Panc1 (cell line): ENCODE results near the gene RABL2A. TPM values are rescaled to one million over a fixed set of nuclear protein-coding genes. Genes with fewer than 3 reads are reported as not detected.
"Not testable (repeated sequence)": the region's sequence is repeated elsewhere in the genome, so short reads cannot be mapped to it uniquely, and the experiment has no call there.

Experiments
- ATAC-seq: fragments of 200-7000 bp; cut with Tn5 transposase; 2 replicates; pipeline ENCODE4 v1.9.1; 2020; ENCODE audit warnings: mild to moderate bottlenecking, moderate library complexity
- BruUV-seq: library from RNA; stranded (reverse); fragments of 400-500 nt; replicated peaks from 2 replicates; lab custom pipeline; 2021; lab: Mats Ljungman, UMichigan
- CTCF ChIA-PET: fragments of 300-600 bp; sonication (Branson Sonifier 250); formaldehyde crosslinking; loops from one replicate; lab custom pipeline; 2022; ENCODE audit warnings: antibody characterized with exemption; lab: Charles Lee
- POLR2A ChIA-PET: fragments of 300-600 bp; sonication (Branson Sonifier 250); formaldehyde crosslinking; loops from one replicate; lab custom pipeline; 2022; ENCODE audit warnings: antibody characterized with exemption; lab: Charles Lee
- DNase-seq: peaks from one replicate; pipeline ENCODE4 v3.0.0-alpha.2; 2010; ENCODE audit warnings: low read depth, low spot score
- H3K27ac ChIP-seq: 2 replicates; pipeline ENCODE4 v1.5.1; 2011; ENCODE audit warnings: mild to moderate bottlenecking, low read length, inconsistent platforms
- H3K27me3 ChIP-seq: fragments of 200-500 bp; sonication (Bioruptor generic); 2 replicates; pipeline ENCODE4 v1.6.0; 2014; ENCODE audit warnings: low read length, inconsistent platforms; ENCODE audit not compliant: control insufficient read depth, insufficient read depth
- H3K36me3 ChIP-seq: fragments of 200-500 bp; sonication (Bioruptor generic); 2 replicates; pipeline ENCODE4 v1.5.1; 2014; ENCODE audit warnings: inconsistent platforms, mild to moderate bottlenecking, low read length, moderate library complexity; ENCODE audit not compliant: control insufficient read depth, insufficient read depth
- H3K4me1 ChIP-seq: 2 replicates; pipeline ENCODE4 v1.5.1; 2011; ENCODE audit warnings: inconsistent platforms, mild to moderate bottlenecking, low read length, moderate library complexity; ENCODE audit not compliant: control insufficient read depth, insufficient read depth
- H3K4me3 ChIP-seq, 2 experiments: 2 replicates each; pipeline ENCODE4 v1.5.1; 2011 to 2012; ENCODE audit warnings: low read depth in 2 of 2, low read length in 2 of 2, mild to moderate bottlenecking in 2 of 2, inconsistent platforms in 1 of 2, moderate library complexity in 1 of 2
- H3K9me3 ChIP-seq: fragments of 200-500 bp; sonication (Bioruptor generic); 2 replicates; pipeline ENCODE4 v1.5.1; 2014; ENCODE audit warnings: low read depth, mild to moderate bottlenecking, inconsistent platforms, low read length, moderate library complexity; ENCODE audit not compliant: control insufficient read depth, insufficient read depth
- in situ Hi-C: cut with HindIII; loops from 2 replicates; pipeline ENCODE4 v1.10.0; 2016; ENCODE audit warnings: low sequenced_read_pairs, low pct_unique_long_range_greater_than_20kb
- intact Hi-C: fragments of 100-400 bp; cut with micrococcal nuclease; formaldehyde crosslinking; loops from one replicate; pipeline ENCODE4 v1.10.0; 2022; ENCODE audit not compliant: unreplicated experiment
- total RNA-seq: library from RNA; stranded (reverse); gene quantifications from one replicate; pipeline ENCODE4 v1.2.1, GENCODE V29; 2021; ENCODE audit not compliant: unreplicated experiment

Gene RABL2A
- total RNA-seq, 1 experiment from 2014 or later = 21.4 TPM

DNA sequence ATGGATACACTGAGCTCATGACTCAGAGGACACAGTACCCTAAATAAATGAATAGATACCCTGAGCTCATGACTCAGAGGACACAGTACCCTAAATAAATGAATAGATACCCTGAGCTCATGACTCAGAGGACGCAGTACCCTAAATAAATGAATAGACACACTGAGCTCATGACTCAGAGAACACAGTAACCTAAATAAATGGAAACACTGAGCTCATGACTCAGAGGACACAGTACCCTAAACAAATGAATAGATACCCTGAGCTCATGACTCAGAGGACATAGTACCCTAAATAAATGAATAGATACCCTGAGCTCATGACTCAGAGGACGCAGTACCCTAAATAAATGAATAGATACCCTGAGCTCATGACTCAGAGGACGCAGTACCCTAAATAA lies 25.5 kb downstream of the RABL2A start:
- H3K36me3 ChIP-seq, H3K9me3 ChIP-seq, intact Hi-C loops, in situ Hi-C loops, CTCF ChIA-PET, ATAC-seq, POLR2A ChIA-PET, H3K27ac ChIP-seq, H3K4me1 ChIP-seq, H3K27me3 ChIP-seq, H3K4me3 ChIP-seq, BruUV-seq: not testable (repeated sequence)
- peak; percentile 17 for DNase-seq

DNA sequence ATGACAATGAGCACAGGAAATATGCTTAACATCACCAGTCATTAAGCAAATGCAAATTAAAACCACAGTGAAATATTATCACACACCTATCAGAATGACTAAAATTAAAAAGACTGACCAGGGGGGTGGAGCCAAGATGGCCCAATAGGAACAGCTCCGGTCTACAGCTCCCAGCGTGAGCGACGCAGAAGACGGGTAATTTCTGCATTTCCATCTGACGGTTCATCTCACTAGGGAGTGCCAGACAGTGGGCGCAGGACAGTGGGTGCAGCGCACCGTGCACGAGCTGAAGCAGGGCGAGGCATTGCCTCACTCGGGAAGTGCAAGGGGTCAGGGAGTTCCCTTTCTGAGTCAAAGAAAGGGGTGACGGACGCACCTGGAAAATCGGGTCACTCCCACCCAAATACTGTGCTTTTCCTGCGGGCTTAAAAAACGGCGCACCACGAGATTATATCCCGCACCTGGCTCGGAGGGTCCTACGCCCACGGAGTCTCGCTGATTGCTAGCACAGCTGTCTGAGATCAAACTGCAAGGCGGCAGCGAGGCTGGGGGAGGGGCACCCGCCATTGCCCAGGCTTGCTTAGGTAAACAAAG lies 29.1 kb downstream of the RABL2A start:
- POLR2A ChIA-PET, BruUV-seq, intact Hi-C loops, DNase-seq, CTCF ChIA-PET, H3K27me3 ChIP-seq, H3K4me1 ChIP-seq, H3K9me3 ChIP-seq, ATAC-seq, H3K36me3 ChIP-seq, H3K27ac ChIP-seq, in situ Hi-C loops: not testable (repeated sequence)
- H3K4me3 ChIP-seq = peak overlapping the region; percentile 35 to 42

DNA sequence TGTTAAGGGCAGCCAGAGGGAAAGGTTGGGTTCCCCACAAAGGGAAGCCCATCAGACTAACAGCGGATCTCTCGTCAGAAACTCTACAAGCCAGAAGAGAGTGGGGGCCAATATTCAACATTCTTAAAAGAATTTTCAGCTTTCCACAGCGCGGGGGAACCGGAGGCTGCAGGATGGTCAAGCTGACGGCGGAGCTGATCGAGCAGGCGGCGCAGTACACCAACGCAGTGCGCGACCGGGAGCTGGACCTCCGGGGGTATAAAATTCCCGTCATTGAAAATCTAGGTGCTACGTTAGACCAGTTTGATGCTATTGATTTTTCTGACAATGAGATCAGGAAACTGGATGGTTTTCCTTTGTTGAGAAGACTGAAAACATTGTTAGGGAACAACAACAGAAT lies 30.7 kb downstream of the RABL2A start:
- intact Hi-C loops, in situ Hi-C loops, H3K27ac ChIP-seq, H3K4me1 ChIP-seq, BruUV-seq, H3K4me3 ChIP-seq, CTCF ChIA-PET, H3K27me3 ChIP-seq, ATAC-seq, POLR2A ChIA-PET, H3K36me3 ChIP-seq, H3K9me3 ChIP-seq, DNase-seq: not testable (repeated sequence)

DNA sequence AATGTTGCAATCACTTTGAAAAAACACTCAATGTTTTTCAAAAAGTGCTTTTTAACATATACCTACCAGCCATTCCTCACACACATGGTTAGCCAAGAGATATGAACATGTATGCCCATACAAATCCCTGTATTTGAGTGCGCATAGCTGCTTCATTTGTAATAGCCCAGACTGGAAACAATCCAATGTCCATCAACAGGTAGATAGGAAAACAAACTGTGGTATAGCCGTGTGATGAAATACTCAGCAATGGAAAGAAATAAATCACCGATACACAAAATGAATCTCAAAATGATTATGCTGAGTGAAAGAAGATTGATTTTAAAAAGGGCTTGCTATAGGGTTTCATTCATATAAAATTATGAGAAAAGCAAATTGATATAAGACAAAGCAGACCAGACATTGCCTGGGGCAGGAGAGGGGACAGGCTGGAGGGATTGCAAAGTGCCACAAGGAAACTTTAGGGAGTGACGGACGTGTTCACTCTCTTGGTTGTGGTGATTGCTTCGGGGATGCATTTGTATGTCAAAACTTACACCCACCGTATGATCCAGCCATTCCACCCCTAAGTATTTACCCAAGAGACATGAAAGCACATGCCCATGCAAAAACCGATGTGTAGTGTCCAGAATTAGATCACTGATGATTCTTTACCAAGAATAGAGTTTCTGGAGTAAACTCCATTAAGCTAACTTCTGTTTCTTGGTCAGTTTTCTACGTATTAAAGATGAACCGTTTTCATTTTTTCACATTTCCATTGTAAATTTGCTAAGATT lies 36.4 kb downstream of the RABL2A start:
- BruUV-seq, H3K36me3 ChIP-seq, H3K4me1 ChIP-seq, ATAC-seq, DNase-seq, intact Hi-C loops, H3K4me3 ChIP-seq, in situ Hi-C loops, CTCF ChIA-PET, POLR2A ChIA-PET, H3K27ac ChIP-seq, H3K27me3 ChIP-seq, H3K9me3 ChIP-seq: not testable (repeated sequence)

DNA sequence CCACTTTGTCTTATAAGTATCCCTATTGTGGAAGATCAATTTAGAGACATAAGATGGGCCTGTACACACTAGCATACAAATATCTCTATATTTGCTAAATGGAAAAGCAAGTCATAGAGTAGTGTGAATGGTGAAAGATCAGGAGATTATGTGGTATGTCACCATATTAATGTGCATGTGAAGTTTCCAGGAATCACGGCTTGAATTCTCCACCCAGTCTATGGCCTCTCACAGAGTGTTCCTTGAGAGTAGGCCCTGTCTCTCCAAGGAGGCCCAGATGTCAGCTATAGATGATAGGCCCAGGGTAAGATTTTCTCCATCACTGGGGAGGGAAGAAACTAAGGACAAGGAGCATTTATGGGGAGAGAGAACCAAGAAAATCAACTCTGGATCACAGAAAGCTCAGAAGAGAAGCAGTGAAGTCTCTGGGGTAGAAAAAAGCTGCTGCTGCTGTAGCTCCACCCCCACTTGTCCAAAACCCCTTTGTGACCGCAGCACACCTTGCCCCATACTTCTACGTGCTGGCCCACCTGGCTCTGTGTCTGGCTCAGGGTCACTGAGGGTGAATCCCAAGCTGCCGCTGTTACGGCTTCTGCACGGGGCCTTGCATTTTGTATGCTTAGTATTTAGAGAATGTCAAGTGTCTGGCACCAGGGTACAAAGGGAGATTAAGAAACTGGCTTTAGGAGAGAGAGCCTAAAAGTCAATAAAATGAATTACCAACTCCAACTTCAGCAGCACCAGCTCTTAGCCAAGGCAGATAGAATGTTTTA lies 37.9 kb downstream of the RABL2A start:
- H3K9me3 ChIP-seq, H3K4me1 ChIP-seq, H3K27me3 ChIP-seq, intact Hi-C loops, H3K27ac ChIP-seq, H3K36me3 ChIP-seq, in situ Hi-C loops, BruUV-seq, ATAC-seq, DNase-seq, H3K4me3 ChIP-seq, CTCF ChIA-PET, POLR2A ChIA-PET: not testable (repeated sequence)

DNA sequence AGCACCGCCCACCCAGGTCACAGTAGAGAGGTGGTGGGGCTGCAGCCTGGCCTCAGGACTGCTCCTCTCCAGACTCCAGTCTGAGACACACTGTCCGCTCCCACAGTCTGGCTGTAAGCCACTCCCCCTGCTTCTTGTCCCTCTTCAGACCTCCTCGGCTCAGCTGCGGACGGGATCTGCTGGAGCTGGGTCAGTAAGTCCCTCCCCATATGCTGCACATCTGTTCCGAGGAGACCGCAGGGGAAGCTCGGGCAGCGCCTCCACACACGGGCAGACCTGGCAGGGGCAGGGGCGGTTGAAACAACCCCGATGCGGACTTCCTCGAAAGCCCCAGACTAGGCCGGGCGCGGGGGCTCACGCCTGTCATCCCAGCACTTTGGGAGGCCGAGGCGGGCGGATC lies 41.9 kb downstream of the RABL2A start:
- H3K27ac ChIP-seq, H3K27me3 ChIP-seq, intact Hi-C loops, H3K4me1 ChIP-seq, H3K9me3 ChIP-seq, ATAC-seq, CTCF ChIA-PET, BruUV-seq, H3K4me3 ChIP-seq, DNase-seq, in situ Hi-C loops, H3K36me3 ChIP-seq, POLR2A ChIA-PET: not testable (repeated sequence)
